Inflammatory macrophage treated with lipopolysaccharide for 4 hours (primary cell): ENCODE data around the gene ARL15.
A peak's percentile ranks its signal among the peaks of the same experiment; 100 is the strongest.
"Not testable (repeated sequence)": the region's sequence is repeated elsewhere in the genome, so short reads cannot be mapped to it uniquely, and the experiment has no call there.

ENCODE experiments used
- DNase-seq: peaks from one replicate; pipeline ENCODE4 v3.0.0-alpha.2; 2020

Gene ARL15

DNA sequence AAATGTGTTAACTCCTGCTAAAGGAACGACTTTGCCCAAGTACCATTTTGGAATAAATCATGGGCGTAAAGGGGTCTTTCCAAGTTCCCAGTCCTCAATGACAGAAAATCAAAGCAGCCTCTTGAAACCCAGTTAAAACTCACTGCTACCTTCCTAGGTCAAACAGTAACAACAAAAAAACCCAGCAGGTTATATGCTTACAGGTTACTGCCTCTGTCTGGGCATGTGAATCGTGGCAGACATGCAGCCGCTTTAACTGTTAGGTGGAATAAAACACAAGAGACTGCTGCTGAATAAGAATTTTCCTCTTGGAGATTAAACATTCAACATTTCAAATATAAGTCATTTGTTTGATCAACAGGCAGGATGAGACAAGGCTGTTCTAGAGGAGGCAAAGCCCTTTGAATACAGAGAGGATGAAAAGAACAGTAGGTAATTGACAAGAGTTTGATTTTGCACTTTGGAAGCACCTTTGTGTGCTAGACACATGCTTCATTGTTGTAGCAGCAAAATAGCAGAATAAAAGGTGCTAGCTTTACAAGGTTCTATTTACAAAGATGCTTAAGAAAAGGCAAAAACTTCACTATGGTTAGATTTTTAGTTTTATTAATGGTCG, 430.6 kb downstream of the ARL15 start:
- DNase-seq: no peak

DNA sequence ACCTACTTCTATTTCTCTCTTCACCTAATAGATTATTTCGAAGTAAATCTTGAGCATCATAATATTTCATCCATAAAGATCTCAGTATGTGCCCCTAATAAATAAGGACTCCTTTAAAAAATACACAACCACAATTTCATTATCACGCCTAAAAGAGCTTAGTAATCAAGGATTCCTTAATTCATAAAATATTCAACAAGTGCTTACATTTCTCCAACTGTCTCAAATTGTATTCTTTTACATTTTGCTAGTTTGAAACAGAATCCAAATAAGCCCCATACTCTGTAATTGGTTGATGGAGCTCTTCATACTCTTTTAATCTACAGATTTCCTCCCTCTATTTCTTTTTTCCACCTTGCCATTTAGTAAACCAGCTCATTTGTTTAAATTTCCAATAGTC, 432.4 kb downstream of the ARL15 start:
- DNase-seq: no peak

DNA sequence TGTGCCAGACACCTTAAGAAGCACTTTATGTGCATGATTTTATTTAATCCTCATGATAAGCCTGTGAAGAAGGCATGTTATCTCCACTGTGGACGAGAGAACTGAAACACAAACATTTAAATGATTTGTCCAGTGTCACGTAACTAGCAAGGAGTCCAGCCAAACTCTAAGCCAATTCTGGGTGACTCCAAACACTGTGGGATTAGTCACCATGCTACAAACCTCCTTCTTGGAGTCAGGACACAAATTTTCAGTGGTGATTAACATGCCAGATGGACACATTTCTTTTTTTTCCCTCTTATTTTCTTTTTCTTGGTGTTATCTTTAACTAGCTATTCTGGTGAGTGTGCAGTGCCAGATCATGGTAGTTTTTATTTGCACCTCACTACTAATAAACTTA, 433.1 kb downstream of the ARL15 start:
- no peak for DNase-seq

DNA sequence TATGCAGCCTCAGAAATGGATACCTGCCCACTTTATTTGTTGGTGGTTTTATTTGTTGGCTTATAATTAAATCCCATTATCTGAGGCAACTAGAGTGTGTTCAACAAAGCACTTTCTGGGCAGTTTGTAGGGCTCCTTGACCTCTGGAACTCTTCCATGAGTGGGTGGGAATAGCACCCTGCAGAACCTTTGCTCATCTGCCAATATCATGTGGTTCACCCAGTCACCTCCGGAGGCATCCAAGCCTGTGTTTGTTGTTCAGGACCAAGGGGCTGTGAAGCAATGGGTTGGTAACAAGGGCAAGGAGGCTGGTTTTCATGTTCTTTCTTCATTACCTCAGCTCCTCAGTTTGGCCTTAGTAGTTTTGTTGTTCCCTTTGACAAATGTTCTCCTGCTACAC, 436.0 kb downstream of the ARL15 start:
- peak; percentile 16 for DNase-seq

DNA sequence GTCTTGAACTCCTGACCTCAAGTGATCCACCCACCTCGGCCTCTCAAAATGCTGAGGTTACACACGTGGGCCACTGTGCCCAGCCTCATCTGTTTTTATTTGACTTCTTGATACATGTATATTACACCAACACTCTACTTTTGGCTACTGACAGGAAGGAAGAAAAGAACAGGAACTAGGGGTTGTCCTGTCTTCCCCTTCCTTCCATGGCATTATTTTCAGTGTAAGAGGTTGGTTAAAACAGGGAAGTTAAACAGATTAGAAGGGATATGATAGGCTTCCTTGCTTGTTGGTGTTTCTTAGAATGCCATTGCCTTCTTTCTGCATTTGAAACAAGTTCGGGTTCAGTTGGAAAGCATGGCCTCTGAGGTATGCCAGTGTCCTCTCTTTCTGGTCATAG, 437.1 kb downstream of the ARL15 start:
- DNase-seq: peak; percentile 37

DNA sequence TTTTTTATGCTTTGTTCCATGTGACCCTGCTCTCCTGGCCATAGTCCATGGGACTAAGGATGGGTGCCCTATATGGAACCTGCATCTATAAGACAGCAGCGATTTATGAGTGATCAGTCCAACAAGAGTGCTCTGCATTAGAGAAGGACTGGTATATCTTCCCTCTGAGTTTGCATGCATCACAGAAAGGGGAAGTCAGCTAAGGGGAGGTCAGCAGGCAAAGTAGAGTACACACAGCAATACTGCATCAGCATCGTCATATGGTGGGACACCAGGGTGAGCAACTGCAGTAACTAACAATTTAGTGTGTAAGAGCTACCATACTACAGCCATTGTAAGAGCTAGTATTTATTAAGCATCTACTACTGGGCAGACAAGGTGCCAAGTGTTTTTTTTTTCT, 438.6 kb downstream of the ARL15 start:
- DNase-seq: peak; percentile 31

DNA sequence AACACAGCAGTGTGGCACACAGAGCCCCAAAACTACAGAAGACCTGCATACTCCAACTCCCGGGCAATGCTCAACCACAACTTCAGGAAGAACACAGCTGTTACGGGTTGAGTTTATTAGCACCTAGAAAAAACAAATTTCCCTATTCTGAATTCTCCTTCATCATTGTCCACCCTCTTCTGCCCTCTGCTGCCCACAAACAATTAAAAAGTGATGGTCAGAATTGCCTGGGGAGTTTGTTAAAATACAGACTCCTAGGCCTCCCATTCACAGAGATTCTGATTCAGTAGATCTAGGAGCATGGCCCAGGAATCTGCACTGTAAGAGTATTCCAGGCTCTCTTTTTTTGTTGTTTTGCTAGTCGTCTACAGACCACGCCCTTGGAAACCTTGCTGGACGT, 439.3 kb downstream of the ARL15 start:
- no peak for DNase-seq

DNA sequence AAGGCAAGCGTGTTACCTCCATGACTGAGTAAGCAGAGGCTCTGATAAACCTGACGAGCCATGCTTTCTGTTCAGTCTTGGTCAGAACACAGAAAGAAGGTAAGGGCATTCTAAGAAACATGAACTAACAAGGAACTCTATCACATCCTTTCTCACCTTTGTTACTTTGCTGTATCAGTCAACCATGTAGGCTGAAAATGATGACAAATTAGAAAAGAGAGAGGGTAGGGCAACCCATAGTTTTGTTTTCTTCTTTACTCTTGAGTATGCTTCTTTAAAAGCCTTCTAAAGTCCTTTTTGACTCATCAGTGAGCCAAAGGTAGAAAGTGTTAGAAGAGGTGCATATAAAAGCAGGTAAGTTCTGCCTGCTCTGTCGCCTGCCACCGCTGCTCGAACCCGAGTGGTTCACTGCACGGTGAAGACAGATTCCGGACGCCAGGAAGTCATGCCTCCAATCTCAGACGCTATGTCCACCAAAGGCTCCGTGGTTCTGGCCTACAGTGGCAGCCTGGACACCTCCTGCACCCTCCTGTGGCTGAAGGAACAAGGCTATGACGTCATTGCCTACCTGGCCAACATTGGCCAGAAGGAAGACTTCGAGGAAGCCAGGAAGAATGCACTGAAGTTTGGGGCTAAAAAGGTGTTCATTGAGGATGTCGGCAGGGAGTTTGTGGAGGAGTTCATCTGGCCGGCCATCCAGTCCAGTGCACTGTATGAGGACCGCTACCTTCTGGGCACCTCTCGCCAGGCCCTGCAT, 451.5 kb downstream of the ARL15 start:
- no peak for DNase-seq

DNA sequence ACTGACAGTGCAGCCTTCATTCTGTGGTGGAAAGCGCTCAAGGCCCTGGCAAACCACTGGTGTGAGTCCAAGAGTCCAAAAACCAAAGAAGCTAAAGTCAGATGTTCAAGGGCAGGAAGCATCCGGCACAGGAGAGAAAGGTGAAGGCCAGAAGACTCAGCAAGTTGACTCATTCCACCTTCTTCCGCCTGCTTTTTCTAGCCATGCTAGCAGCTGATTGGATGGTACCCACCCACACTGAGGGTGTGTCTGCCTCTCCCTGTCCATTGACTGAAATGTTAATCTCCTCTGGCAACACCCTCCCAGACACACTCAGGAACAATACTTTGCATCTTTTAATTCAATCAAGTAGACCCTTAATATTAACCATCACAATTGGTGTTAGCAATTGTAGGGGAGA, 453.9 kb downstream of the ARL15 start:
- DNase-seq: no peak

DNA sequence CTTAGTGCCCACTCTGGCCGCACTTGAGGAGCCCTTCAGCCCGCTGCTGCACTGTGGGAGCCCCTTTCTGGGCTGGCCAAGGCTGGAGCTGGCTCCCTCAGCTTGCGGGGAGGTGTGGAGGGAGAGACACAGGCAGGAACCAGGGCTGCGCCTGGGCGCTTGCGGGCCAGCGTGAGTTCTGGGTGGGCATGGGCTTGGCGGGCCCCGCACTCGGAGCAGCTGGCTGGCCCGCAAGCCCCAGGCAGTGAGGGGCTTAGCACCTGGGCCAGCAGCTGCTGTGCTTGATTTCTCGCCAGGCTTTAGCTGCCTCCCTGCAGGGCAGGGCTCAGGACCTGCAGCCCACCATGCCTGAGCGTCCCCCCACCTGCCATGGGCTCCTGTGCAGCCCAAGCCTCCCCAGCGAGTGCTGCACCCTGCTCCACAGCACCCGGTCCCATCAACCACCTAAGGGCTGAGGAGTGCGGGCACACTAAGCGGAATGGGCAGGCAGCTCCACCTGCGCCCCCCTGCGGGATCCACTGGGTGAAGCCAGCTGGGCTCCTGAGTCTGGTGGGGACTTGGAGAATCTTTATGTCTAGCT, 473.4 kb downstream of the ARL15 start:
- not testable (repeated sequence) for DNase-seq

DNA sequence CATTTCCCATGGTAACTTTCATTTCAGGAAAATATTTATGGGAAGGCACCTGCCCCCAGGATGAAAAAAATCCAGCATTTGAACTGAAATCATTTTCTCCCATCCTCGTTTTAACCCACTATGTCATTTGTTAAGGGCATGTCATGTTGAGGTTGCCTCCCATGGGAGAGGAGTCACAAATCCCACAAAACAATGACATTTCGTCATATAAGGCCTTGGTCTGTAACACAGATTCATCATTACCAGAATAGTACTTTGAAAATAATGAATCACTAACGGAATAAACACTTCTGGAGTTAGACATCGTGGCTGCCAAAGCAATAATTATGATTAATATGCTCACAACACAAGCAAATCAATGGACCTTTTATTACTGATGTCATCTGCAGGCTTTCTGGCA, 475.9 kb downstream of the ARL15 start:
- no peak for DNase-seq
